GM18868 (cell line): ENCODE data around the gene RWDD3.

Experiments
- ATAC-seq: cut with Tn5 transposase; IDR thresholded peaks from one replicate; pipeline ENCODE4 v1.9.1; 2021; ENCODE audit warnings: mild to moderate bottlenecking, moderate library complexity; ENCODE audit not compliant: unreplicated experiment

Gene RWDD3

DNA sequence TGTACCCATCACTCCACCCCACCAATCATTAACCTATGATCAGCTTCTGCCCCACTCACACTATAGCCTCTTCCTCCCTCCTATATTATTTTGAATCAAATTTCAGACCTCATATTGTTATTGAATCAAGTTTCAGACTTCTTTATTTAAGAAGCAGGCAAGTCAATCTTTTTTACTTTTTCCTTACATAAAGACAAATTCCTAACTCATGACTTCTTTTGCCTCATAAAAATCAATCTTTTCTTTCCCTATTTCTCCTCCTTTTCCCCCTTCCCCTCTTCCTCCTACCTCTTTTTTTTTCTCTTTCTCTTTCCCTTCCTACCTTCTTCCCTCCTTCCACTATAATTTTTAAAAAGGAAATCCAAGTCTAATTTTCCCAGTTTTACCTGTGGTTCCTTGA lies 4.3 kb upstream of the RWDD3 start:
- no peak for ATAC-seq

DNA sequence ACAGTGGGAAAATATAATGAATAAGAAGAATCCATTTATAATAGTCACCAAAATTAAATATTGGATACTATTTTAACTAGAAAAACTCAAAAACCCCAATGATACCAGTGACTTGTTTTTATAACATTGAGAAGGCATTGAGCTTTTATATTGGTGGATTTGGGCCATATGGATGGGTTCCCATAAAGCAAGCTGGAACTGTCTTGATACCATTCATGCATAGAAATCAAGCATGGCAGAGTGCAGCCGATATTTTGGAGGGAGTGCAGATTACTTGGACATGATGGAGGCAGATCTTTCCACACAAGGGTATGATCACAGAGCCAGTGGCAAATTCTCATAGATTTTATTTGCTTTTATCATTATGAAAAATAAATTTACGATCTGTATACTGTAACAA lies 3.8 kb upstream of the RWDD3 start:
- ATAC-seq, result no peak

DNA sequence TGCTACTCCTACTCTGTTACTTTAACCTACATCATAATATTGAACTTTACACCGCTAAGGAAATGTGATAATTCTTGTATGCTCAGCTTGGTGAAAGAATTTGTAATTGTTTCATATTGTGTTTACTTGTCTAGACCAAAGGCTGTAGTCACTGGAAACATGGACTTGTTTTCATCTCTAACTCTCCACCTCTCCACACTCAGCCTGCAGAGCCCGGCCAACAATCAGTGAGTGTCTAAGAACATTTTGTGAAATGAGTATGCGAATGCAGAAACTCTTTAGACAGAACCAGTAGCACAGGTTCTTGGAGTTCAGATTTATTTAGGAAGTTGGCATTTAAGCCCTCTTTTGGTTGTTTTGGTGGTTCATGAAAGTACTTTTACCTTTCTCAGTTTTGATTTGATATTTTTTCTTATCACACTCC lies 3.2 kb upstream of the RWDD3 start:
- ATAC-seq, result no peak

GRCh38 chr1:95232646-95233318 lies 1.2 kb upstream of the RWDD3 start:
- ATAC-seq, result no peak

- ATAC-seq, result no peak
These were observed 682 bp upstream of the RWDD3 start for GRCh38 chr1:95233319-95233736.

GRCh38 chr1:95236784-95237575 lies 3.0 kb downstream of the RWDD3 start:
- ATAC-seq, result no peak

DNA sequence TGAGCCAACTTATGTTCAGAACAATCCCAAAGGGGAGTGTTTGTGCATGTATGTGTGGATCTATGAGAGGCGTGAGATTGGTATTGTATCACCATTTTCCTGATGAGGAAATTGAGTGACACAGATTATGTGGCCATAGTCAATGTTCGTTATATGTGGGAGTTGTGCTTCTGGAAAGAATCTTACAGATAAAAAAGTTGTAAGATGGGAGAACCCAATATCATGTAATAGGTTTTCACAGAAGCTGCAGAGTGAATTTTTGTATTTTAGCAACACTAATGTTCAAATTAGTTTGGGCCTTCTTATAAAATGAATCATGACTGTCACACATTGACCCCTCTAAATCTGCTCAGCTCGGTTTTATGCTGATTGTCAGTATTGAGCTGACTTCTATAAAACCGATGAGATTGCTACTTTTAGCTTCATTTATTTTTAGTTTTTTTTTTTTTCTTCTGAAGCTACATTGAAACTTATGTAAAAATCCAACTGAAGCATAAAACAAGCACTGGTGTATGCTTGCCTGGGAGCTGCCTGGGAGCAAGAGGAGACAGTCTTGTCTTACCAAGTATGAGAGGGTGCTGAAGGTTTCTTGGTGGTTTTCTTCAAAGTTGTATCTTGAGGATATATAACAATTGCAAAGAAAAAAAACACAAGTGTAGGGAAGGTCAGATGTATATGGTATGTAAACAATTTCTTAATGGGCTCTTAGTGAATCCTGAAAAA lies 4.1 kb downstream of the RWDD3 start:
- no peak for ATAC-seq

GRCh38 chr1:95245029-95245428 lies 11.0 kb downstream of the RWDD3 start:
- no peak for ATAC-seq

DNA sequence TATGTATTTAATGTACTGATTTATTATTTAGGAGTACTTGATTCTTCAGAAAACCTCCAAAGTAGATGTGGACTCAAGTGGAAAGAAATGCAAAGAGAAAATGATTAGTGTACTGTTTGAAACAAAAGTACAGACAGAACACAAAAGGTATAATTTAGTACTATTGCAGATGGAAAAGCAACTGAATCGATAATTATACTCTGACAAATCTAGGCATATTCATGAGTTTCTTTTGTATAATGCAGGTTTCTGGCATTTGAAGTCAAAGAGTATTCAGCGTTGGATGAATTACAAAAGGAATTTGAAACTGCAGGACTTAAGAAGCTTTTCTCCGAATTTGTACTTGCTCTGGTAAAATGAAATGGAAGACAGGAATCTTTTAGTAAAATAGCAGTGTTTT lies 12.5 kb downstream of the RWDD3 start:
- ATAC-seq, result no peak

- no peak for ATAC-seq
These were observed 13.6 kb downstream of the RWDD3 start for GRCh38 chr1:95247607-95248006.

GRCh38 chr1:95249916-95250315 lies 15.9 kb downstream of the RWDD3 start:
- ATAC-seq, result no peak

DNA sequence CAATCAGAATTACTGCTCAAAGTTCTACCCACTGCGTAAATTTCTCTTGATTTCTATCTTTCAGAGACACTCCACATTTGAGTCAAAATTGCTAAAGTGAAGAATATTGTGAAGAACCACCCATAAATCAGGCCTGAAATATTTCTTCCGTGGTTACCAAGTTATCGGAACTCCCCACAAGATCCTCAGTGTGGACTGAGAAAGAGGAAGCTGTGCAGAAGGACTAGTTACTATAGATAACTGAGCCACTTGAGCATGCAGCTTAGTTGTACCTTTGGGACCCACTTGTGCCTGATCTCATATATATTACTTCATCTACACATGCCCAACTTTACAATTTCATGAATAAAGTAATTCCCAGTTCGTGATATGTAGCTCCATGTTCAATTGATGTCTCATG lies 18.4 kb downstream of the RWDD3 start:
- peak; percentile 64 for ATAC-seq

GRCh38 chr1:95254959-95255358 lies 20.9 kb downstream of the RWDD3 start:
- no peak for ATAC-seq

GRCh38 chr1:95255826-95256225 lies 21.8 kb downstream of the RWDD3 start:
- ATAC-seq, result no peak

DNA sequence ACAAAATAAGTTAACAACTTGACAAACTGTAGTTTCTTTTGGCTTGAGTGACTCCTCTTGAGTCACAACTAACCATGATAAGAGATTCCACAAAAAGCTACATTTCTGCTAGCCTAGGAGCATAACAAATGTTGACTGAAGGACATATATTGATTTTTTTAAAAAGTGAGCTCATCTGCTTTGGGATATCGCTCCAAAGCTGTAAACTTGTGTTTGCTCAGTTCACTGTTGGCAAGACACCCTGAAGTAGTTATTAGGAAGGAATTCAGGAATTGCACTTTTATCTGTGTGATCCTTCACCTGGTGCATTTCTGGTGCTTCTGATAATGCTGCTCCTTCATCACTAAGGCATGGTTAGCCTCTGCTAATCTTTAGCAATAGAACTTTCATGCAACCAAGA lies 23.7 kb downstream of the RWDD3 start:
- no peak for ATAC-seq

DNA sequence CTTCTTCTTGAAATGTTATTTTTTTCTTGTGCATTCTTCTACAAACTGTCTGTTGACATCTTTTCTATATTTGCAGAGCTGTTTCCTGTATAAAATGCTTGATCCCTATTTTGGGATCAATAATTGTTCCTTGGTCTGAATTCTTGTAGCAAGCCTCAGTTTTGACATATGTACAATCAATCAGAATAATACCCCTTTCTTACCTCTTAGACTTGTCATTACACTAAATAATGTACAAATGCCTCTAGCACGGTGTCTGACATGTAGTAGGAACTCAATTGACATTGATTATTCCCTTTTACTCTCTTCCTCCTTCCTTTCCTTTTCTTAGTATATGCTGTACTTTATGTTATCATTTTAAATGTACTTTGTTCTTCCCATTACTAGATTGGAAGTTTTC lies 25.2 kb downstream of the RWDD3 start:
- no peak for ATAC-seq

- ATAC-seq, result no peak
These were observed 28.9 kb downstream of the RWDD3 start for GRCh38 chr1:95262913-95263312.

DNA sequence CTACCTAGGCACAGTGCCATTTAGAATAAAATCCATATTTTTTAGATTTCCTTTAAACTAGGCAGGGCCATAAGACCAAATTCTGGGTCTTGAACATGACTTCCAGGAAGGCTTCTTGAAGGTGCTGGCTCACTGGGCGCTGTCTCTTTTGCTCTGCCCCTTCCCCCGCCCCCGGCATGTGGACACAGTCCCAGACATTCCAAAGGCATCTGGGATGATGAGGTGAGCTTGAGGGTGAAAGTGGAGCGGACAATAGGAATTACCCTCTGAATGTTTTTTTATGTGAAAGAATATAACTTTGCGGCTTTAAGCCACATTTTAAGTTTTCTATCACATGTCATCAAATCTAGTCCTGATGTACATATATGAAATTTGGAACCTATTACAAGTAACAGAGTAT lies 29.4 kb downstream of the RWDD3 start:
- no peak for ATAC-seq

GRCh38 chr1:95265106-95265505 lies 31.1 kb downstream of the RWDD3 start:
- no peak for ATAC-seq

DNA sequence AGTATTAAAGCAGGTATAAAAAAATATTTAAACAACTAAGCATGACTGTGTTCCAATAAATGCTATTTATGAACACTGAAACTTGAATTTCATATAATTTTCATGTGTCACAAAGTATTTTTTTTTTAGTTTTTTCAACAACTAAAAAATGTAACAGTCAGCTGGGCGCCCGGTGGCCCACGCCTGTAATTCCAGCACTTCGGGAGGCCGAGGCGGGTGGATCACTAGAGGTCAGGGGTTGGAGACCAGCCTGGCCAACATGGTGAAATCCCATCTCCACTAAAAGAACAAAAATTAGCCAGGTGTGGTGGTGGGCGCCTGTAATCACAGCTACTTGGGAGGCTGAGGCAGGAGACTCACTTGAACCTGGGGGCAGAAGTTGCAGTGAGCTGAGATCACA lies 42.4 kb downstream of the RWDD3 start:
- no peak for ATAC-seq

DNA sequence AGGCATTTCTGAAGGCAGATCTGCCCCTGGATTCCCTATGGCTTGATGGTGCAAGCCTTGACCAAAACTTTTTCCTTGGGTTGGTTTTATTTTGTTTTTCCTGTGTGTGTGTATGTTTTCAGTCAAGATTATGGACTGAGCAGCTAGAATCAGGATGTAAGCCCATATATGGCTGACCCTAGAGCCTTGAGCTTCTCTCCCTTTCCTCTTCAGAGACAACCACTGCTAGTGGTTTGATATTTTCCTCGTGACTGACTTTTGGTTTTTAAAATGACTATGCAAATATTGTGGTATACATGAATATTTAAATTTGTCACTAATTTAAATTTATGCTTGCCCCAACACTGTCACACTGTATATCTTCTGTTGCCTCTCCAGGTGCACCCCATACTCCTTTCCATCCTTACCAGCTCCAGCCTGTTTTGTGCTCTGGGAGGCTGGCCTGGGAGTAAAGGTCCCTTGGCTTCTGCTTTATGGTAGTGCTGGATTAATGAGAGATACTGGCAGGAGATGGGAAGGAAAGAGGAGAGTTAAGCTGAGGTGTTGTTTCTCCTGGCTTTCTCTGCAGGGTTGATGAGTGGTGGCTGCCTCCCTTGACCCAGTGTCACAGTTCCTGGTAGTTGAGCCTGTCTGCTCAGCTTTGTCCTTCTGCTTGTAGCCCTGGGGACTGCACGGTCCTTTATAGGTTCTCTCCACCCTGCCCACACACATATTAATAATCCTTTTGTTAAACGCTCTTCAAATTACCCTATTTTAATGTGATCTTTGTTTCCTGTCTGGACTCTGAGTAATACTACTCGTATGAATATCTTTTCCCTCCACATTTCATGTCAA lies 44.4 kb downstream of the RWDD3 start:
- ATAC-seq, result peak; percentile 68
